MM.1S (cell line): ENCODE measurements around the gene NYAP1.

Source experiments
- CTCF ChIP-seq: fragments of 300-600 bp; sonication (generic); IDR thresholded peaks from 2 replicates; pipeline ENCODE4 v1.5.1; 2016; ENCODE audit warnings: antibody characterized with exemption, low read length, mixed read lengths
- EZH2 ChIP-seq: fragments of 300-600 bp; sonication (generic); optimal IDR thresholded peaks from 2 replicates; pipeline ENCODE3; 2017; ENCODE audit warnings: low read depth, mild to moderate bottlenecking, antibody characterized with exemption, low read length, mixed read lengths
- EZH2phosphoT487 ChIP-seq: fragments of 300-600 bp; sonication (generic); IDR thresholded peaks from 2 replicates; pipeline ENCODE4 v1.6.1; 2018; ENCODE audit warnings: antibody characterized with exemption, low read length

GRCh38 chr7:100486111-100486636 is 2.4 kb downstream of the NYAP1 start:
- TF ChIP-seq EZH2phosphoT487: no peak
- TF ChIP-seq CTCF: no peak
- no peak for TF ChIP-seq EZH2
